HL-60 (cell line): ENCODE measurements around the gene CCNT2.

Experiments used
- POLR2AphosphoS5 ChIP-seq: IDR thresholded peaks from 2 replicates; pipeline ENCODE4 v1.6.1; 2012; ENCODE audit warnings: low read depth
- SPI1 ChIP-seq: IDR thresholded peaks from 2 replicates; pipeline ENCODE4 v1.6.1; 2012; ENCODE audit warnings: low read depth, mild to moderate bottlenecking, borderline replicate concordance
- TF ChIP-seq, protein P1 (sequence below): IDR thresholded peaks from one replicate; pipeline ENCODE4 v1.5.1; 2011; ENCODE audit warnings: low read length, control low read depth, inconsistent platforms; ENCODE audit not compliant: insufficient read depth
- TF ChIP-seq, protein P2 (sequence below): IDR thresholded peaks from 2 replicates; pipeline ENCODE4 v1.6.1; 2012; ENCODE audit warnings: low read depth; ENCODE audit not compliant: insufficient replicate concordance

DNA sequence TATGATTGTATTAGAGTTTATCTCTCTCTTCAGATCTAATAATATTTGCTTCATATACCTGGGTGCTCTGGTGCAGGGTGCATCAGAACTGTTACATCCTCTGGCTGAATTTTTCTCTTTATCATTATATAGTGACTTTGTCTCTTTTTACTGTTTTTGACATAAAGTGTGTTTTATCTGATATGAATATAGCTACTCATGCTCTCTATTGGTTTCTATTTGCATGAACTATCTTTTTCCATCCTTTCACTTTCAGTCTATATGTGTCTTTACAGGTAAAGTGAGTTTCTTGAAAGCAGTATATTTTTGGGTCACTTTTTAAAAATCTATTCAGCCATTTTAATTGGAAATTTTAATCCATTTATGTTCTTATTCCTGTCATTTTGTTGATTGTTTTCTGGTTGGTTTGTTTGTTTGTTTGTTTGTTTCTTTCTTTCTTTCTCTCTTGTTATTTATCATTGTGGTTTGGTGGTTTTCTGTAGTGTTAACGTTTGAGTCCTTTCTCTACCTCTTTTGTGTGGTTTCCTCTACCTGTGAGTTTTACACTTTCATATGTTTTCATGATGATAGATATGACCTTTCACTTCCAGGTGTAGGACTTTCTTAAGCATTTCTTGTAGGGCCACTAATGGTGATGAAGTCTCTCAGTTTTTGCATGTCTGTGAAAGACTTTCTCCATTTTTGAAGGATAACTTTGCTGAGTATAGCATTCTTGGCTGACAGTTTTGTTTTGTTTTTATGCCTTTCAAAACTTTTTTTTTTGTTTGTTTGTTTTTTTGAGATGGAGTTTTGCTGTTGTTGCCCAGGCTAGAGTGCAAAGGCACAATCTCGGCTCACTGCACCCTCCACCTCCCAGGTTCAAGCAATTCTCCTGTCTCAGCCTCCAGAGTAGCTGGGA lies 54.9 kb downstream of the CCNT2 start:
- TF ChIP-seq, protein P1, sequence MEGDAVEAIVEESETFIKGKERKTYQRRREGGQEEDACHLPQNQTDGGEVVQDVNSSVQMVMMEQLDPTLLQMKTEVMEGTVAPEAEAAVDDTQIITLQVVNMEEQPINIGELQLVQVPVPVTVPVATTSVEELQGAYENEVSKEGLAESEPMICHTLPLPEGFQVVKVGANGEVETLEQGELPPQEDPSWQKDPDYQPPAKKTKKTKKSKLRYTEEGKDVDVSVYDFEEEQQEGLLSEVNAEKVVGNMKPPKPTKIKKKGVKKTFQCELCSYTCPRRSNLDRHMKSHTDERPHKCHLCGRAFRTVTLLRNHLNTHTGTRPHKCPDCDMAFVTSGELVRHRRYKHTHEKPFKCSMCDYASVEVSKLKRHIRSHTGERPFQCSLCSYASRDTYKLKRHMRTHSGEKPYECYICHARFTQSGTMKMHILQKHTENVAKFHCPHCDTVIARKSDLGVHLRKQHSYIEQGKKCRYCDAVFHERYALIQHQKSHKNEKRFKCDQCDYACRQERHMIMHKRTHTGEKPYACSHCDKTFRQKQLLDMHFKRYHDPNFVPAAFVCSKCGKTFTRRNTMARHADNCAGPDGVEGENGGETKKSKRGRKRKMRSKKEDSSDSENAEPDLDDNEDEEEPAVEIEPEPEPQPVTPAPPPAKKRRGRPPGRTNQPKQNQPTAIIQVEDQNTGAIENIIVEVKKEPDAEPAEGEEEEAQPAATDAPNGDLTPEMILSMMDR: no peak
- TF ChIP-seq POLR2AphosphoS5 (no peak), SPI1 (no peak)
- TF ChIP-seq, protein P2, sequence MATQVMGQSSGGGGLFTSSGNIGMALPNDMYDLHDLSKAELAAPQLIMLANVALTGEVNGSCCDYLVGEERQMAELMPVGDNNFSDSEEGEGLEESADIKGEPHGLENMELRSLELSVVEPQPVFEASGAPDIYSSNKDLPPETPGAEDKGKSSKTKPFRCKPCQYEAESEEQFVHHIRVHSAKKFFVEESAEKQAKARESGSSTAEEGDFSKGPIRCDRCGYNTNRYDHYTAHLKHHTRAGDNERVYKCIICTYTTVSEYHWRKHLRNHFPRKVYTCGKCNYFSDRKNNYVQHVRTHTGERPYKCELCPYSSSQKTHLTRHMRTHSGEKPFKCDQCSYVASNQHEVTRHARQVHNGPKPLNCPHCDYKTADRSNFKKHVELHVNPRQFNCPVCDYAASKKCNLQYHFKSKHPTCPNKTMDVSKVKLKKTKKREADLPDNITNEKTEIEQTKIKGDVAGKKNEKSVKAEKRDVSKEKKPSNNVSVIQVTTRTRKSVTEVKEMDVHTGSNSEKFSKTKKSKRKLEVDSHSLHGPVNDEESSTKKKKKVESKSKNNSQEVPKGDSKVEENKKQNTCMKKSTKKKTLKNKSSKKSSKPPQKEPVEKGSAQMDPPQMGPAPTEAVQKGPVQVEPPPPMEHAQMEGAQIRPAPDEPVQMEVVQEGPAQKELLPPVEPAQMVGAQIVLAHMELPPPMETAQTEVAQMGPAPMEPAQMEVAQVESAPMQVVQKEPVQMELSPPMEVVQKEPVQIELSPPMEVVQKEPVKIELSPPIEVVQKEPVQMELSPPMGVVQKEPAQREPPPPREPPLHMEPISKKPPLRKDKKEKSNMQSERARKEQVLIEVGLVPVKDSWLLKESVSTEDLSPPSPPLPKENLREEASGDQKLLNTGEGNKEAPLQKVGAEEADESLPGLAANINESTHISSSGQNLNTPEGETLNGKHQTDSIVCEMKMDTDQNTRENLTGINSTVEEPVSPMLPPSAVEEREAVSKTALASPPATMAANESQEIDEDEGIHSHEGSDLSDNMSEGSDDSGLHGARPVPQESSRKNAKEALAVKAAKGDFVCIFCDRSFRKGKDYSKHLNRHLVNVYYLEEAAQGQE: no peak
